ENCODE measurements around the gene ZBTB16. TPM values are rescaled to one million over a fixed set of nuclear protein-coding genes. Genes with fewer than 3 reads are reported as not detected.

Gene ZBTB16
- total and polyA plus RNA-seq, 2 donors (not counting 3 experiments of a cell fraction or from before 2014, with no cell fraction given) = 9.8 to 20.3 TPM

DNA sequence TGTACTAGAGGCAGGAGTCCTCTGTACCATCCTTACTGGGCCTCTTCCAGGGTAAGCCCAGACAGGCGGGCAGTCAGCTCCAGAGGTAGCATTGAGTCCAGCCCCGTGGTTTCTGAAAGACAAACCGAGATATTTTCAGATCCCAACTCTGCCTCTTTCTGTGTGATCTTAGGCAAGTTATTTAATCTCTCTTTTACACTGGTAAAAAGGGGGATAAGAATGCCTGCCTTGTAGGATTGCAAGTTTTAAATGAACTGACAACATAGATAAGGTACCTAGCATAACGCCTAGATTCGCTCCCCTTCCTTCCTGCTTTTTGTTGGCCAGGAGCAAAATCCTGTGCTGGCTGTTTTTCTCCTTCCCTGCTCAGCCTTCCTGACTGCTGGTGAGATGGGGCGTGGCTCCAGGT, 180.2 kb downstream of the ZBTB16 start:
- Histone ChIP-seq H3K27me3 (ENCODE audit: control insufficient read depth in 2 of 2, insufficient read depth in 2 of 2, low read length in 2 of 2) (no peaks in the 10 kb centered on the region), H3K79me2 (ENCODE audit: control insufficient read depth, insufficient read depth, low read length) (no peaks in the 10 kb centered on the region), H3K4me2 (ENCODE audit: insufficient read depth, low read length) (no peak overlapping the region), H3K9ac (replicated peaks; ENCODE audit: extremely low read depth, insufficient read depth, low read length) (no peak overlapping the region), H3K36me3 (ENCODE audit: control insufficient read depth in 2 of 2, extremely low read depth in 1 of 2, insufficient read depth in 2 of 2, low read length in 2 of 2) (peaks cover 0 to 5% of the 10 kb centered on the region in 2 experiments), H4K20me1 (replicated peaks; ENCODE audit: control insufficient read depth, extremely low read depth, insufficient read depth, low read length) (no peaks in the 10 kb centered on the region), H3K4me1 (ENCODE audit: control insufficient read depth, extremely low read depth, insufficient read depth, low read length) (no peaks in the 10 kb centered on the region), H3K9me1 (replicated peaks; ENCODE audit: control insufficient read depth, extremely low read depth, insufficient read depth, low read length) (no peaks in the 10 kb centered on the region), H3K27ac (ENCODE audit: insufficient read depth, low read depth, low read length) (no peak overlapping the region), H2AFZ (ENCODE audit: low read depth, low read length) (no peak overlapping the region), H3K4me3 (replicated peaks in 1 of 3; ENCODE audit: insufficient read depth in 1 of 3, low read depth in 1 of 3, low read length in 3 of 3) (no peak overlapping the region), H3K9me3 (replicated peaks; ENCODE audit: control insufficient read depth, insufficient read depth, low read length) (no peaks in the 10 kb centered on the region)
- FAIRE-seq (no peak), DNase-seq (ENCODE audit: low read depth, low spot score) (no peak)
- ChIA-PET CTCF (no interaction called here), POLR2A (no interaction called here)
- dilution Hi-C loops (cut with MboI; ENCODE audit: extremely low pct_ligation_motif_present, low sequenced_read_pairs) (no loop called here), intact Hi-C loops (cut with micrococcal nuclease) (no loop called here)
- BruUV-seq (replicated peaks) = no TSS peak
- TF ChIP-seq EZH2 (IDR thresholded peaks at IDR 0.05; ENCODE audit: borderline replicate concordance, low read depth, low read length, severe bottlenecking) = no peak
- TF ChIP-seq, protein P1, sequence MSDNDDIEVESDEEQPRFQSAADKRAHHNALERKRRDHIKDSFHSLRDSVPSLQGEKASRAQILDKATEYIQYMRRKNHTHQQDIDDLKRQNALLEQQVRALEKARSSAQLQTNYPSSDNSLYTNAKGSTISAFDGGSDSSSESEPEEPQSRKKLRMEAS (IDR thresholded peaks at IDR 0.05; ENCODE audit: insufficient read depth, insufficient read length) = no peak
- no peak for TF ChIP-seq POLR2AphosphoS5 (IDR thresholded peaks at IDR 0.05; ENCODE audit: insufficient read depth, low read depth, low read length)
- TF ChIP-seq, protein P2, sequence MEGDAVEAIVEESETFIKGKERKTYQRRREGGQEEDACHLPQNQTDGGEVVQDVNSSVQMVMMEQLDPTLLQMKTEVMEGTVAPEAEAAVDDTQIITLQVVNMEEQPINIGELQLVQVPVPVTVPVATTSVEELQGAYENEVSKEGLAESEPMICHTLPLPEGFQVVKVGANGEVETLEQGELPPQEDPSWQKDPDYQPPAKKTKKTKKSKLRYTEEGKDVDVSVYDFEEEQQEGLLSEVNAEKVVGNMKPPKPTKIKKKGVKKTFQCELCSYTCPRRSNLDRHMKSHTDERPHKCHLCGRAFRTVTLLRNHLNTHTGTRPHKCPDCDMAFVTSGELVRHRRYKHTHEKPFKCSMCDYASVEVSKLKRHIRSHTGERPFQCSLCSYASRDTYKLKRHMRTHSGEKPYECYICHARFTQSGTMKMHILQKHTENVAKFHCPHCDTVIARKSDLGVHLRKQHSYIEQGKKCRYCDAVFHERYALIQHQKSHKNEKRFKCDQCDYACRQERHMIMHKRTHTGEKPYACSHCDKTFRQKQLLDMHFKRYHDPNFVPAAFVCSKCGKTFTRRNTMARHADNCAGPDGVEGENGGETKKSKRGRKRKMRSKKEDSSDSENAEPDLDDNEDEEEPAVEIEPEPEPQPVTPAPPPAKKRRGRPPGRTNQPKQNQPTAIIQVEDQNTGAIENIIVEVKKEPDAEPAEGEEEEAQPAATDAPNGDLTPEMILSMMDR (IDR thresholded peaks at IDR 0.05; ENCODE audit: extremely low read depth in 1 of 2, insufficient read depth in 1 of 2, low read depth in 1 of 2, low read length in 2 of 2) = no peak
- no peak for TF ChIP-seq FOS (IDR thresholded peaks at IDR 0.05; ENCODE audit: borderline replicate concordance, insufficient read depth, low read length)
- TF ChIP-seq JUN (IDR thresholded peaks at IDR 0.05; ENCODE audit: borderline replicate concordance, insufficient read depth, insufficient read length, low read depth) = no peak
- no peak for TF ChIP-seq POLR2A (IDR thresholded peaks at IDR 0.05; ENCODE audit: low read depth, low read length)

Measured in endothelial cell of umbilical vein (primary cell).